Measurements from ENCODE around the gene RECQL5. TPM values are rescaled to one million over a fixed set of nuclear protein-coding genes. Genes with fewer than 3 reads are reported as not detected.

The RECQL5 gene
- total RNA-seq, 1 experiment from 2014 or later = 40.0 TPM

DNA sequence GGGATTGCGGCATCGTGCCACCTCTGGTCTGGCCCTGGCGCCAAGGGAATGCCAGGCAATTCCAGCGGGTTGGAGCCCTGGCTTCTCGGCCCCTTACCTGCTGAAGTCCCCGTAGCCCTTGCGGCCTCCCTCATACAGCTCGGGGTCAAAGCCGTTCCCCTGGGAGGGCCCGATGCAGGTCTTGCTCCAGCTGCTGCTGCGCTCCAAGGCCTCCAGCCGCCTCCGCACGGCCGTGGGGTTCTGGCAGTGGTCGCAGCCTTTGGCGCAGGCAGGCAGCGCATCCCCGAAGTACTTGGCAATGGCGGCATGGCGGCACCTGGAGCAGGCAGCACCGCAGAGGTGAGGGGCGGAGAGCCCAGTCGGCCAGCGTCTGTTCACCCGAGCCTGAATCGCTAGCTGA lies 35.6 kb downstream of the RECQL5 start:
- no peak overlapping the region for H3K27ac Mint-ChIP-seq
- H3K4me3 Mint-ChIP-seq = no peak overlapping the region
- H3K18ac ChIP-seq (ENCODE audit: insufficient read length, low read depth, low read length) = no peak overlapping the region

More for the DNA sequence above, 35.6 kb downstream of the RECQL5 start:
- Histone ChIP-seq H3K56ac (ENCODE audit: insufficient read length, low read depth, low read length) (no peak overlapping the region), H3K23me2 (ENCODE audit: insufficient read length, low read depth, low read length, poor library complexity, severe bottlenecking) (no peaks in the 10 kb centered on the region), H4K91ac (ENCODE audit: insufficient read length, low read depth, low read length) (no peak overlapping the region), H3T11ph (ENCODE audit: low read length) (no peak overlapping the region), H3K9ac (ENCODE audit: extremely low read depth, insufficient read length, low read length) (no peak overlapping the region), H3K4me2 (ENCODE audit: insufficient read depth, insufficient read length, low read length) (no peak overlapping the region), H2BK5ac (ENCODE audit: insufficient read length, low read length) (no peak overlapping the region), H3K27ac (ENCODE audit: insufficient read length, low read depth, low read length) (no peak overlapping the region), H3K27me3 (ENCODE audit: insufficient read depth, low read length) (no peaks in the 10 kb centered on the region), H3K79me2 (ENCODE audit: insufficient read depth, low read length) (no peaks in the 10 kb centered on the region), H3K23ac (ENCODE audit: insufficient read length, low read depth, low read length) (no peak overlapping the region), H3K4ac (ENCODE audit: low read depth, low read length) (no peak overlapping the region), H4K8ac (replicated peaks; ENCODE audit: insufficient read length, low read depth, low read length) (no peak overlapping the region), H2AFZ (ENCODE audit: low read length) (no peak overlapping the region), H2BK15ac (ENCODE audit: low read depth, low read length) (no peak overlapping the region), H2BK12ac (ENCODE audit: insufficient read length, low read depth, low read length) (no peak overlapping the region), H3K9me3 (ENCODE audit: control insufficient read depth, low read depth, low read length) (no peaks in the 10 kb centered on the region), H4K20me1 (ENCODE audit: control insufficient read depth, insufficient read depth, insufficient read length) (no peaks in the 10 kb centered on the region), H3K4me1 (ENCODE audit: insufficient read depth, low read length) (no peaks in the 10 kb centered on the region; the same call in 1 of the 2 replicates), H3K79me1 (ENCODE audit: insufficient read depth, low read depth, low read length, poor library complexity, severe bottlenecking) (no peaks in the 10 kb centered on the region), H2AK5ac (ENCODE audit: insufficient read length, low read length) (no peak overlapping the region), H2BK120ac (ENCODE audit: low read depth, low read length, poor library complexity, severe bottlenecking) (no peak overlapping the region), H2BK20ac (ENCODE audit: low read depth, low read length, poor library complexity, severe bottlenecking) (no peak overlapping the region), H4K5ac (ENCODE audit: insufficient read length, low read depth, low read length) (no peak overlapping the region), H3K14ac (ENCODE audit: insufficient read depth, low read length) (no peak overlapping the region; the same call in 1 of the 2 replicates)
- TF ChIP-seq, protein P1, sequence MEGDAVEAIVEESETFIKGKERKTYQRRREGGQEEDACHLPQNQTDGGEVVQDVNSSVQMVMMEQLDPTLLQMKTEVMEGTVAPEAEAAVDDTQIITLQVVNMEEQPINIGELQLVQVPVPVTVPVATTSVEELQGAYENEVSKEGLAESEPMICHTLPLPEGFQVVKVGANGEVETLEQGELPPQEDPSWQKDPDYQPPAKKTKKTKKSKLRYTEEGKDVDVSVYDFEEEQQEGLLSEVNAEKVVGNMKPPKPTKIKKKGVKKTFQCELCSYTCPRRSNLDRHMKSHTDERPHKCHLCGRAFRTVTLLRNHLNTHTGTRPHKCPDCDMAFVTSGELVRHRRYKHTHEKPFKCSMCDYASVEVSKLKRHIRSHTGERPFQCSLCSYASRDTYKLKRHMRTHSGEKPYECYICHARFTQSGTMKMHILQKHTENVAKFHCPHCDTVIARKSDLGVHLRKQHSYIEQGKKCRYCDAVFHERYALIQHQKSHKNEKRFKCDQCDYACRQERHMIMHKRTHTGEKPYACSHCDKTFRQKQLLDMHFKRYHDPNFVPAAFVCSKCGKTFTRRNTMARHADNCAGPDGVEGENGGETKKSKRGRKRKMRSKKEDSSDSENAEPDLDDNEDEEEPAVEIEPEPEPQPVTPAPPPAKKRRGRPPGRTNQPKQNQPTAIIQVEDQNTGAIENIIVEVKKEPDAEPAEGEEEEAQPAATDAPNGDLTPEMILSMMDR (conservative IDR thresholded peaks at IDR 0.05) = no peak
- Mint-ChIP-seq H3K9me3 (no peaks in the 10 kb centered on the region), H3K36me3 (ENCODE audit: insufficient read depth in 1 of 3, low read depth in 3 of 3) (peaks cover 0 to 15% (median 2%) of the 10 kb centered on the region in 3 experiments; a peak in 4 of 7 replicates), H3K27me3 (ENCODE audit: low read depth) (no peaks in the 10 kb centered on the region), H3K4me1 (peaks cover 16 to 21% of the 10 kb centered on the region in 2 experiments)
- DNase-seq = no peak
- no CpG with 5 or more reads among the region's 27 CpGs for WGBS (ENCODE audit: extremely low coverage, insufficient read length, low lambda C conversion rate)

Data from H9 (cell line).